CD4-positive, alpha-beta T cell treated with Interleukin-21 for 1 hour (primary cell): ENCODE results near the gene PRKN.

Source experiments
- DNase-seq: peaks from one replicate; pipeline ENCODE4 v3.0.0-alpha.2; 2020

PRKN gene

GRCh38 chr6:161745594-161746141, 981.9 kb downstream of the PRKN start:
- DNase-seq: no peak

- DNase-seq: no peak
These were observed 982.4 kb downstream of the PRKN start for GRCh38 chr6:161745128-161745527.

- DNase-seq: no peak
These were observed 983.1 kb downstream of the PRKN start for GRCh38 chr6:161744211-161745067.

- DNase-seq: no peak
These were observed 983.9 kb downstream of the PRKN start for GRCh38 chr6:161743509-161744178.

GRCh38 chr6:161740486-161740885, 987.1 kb downstream of the PRKN start:
- DNase-seq: no peak

- no peak for DNase-seq
These were observed 990.7 kb downstream of the PRKN start for GRCh38 chr6:161736781-161737292.

GRCh38 chr6:161736326-161736725, 991.2 kb downstream of the PRKN start:
- no peak for DNase-seq

- DNase-seq: no peak
These were observed 995.0 kb downstream of the PRKN start for GRCh38 chr6:161732594-161732993.

GRCh38 chr6:161727083-161727833, 1000.3 kb downstream of the PRKN start:
- no peak for DNase-seq

GRCh38 chr6:161722394-161722793, 1005.2 kb downstream of the PRKN start:
- DNase-seq: no peak

GRCh38 chr6:161721511-161721910, 1006.1 kb downstream of the PRKN start:
- no peak for DNase-seq

- DNase-seq: no peak
These were observed 1011.4 kb downstream of the PRKN start for GRCh38 chr6:161716176-161716575.

- DNase-seq: no peak
These were observed 1015.6 kb downstream of the PRKN start for GRCh38 chr6:161711938-161712337.

- DNase-seq: no peak
These were observed 1016.1 kb downstream of the PRKN start for GRCh38 chr6:161711515-161711914.

- DNase-seq: no peak
These were observed 1016.9 kb downstream of the PRKN start for GRCh38 chr6:161710698-161711097.

- no peak for DNase-seq
These were observed 1026.5 kb downstream of the PRKN start for GRCh38 chr6:161701056-161701455.

- DNase-seq: no peak
These were observed 1030.8 kb downstream of the PRKN start for GRCh38 chr6:161696801-161697200.

- no peak for DNase-seq
These were observed 1032.6 kb downstream of the PRKN start for GRCh38 chr6:161694995-161695394.

GRCh38 chr6:161686655-161687054, 1040.9 kb downstream of the PRKN start:
- no peak for DNase-seq

- no peak for DNase-seq
These were observed 1042.7 kb downstream of the PRKN start for GRCh38 chr6:161684731-161685475.

GRCh38 chr6:161683400-161683799, 1044.2 kb downstream of the PRKN start:
- DNase-seq: no peak

- DNase-seq: no peak
These were observed 1044.6 kb downstream of the PRKN start for GRCh38 chr6:161682982-161683381.
